BJ (cell line): ENCODE data around the gene LMO1. TPM values are rescaled to one million over a fixed set of nuclear protein-coding genes. Genes with fewer than 3 reads are reported as not detected.

Experiments used
- CTCF ChIA-PET: fragments of 350-600 bp; formaldehyde crosslinking; extraction: SDS; loops from one replicate; lab custom pipeline; 2021; ENCODE audit warnings: antibody characterized with exemption, inconsistent platforms; lab: Yijun Ruan, JAX
- POLR2A ChIA-PET: fragments of 300-600 bp; sonication (Branson Sonifier 250); formaldehyde crosslinking; extraction: SDS; loops from one replicate; lab custom pipeline; 2021; ENCODE audit warnings: antibody characterized with exemption; lab: Charles Lee
- DNase-seq: peaks from one replicate; pipeline ENCODE4 v3.0.0-alpha.2; 2011; ENCODE audit warnings: low read depth
- H3K27me3 ChIP-seq: 2 replicates; pipeline ENCODE4 v1.6.0; 2011; ENCODE audit warnings: low read length; ENCODE audit not compliant: control insufficient read depth, insufficient read depth
- H3K36me3 ChIP-seq: 2 replicates; pipeline ENCODE4 v1.5.1; 2011; ENCODE audit warnings: low read length; ENCODE audit not compliant: control insufficient read depth, insufficient read depth
- H3K4me3 ChIP-seq: 2 replicates; pipeline ENCODE4 v1.5.1; 2011; ENCODE audit warnings: low read depth, mild to moderate bottlenecking, control low read depth, low read length
- CTCF ChIP-seq: IDR thresholded peaks from 2 replicates; pipeline ENCODE4 v1.5.1; 2011; ENCODE audit warnings: low read depth, mild to moderate bottlenecking, control low read depth, inconsistent platforms, low read length, moderate library complexity; ENCODE audit not compliant: insufficient read depth
- polyA plus RNA-seq: library from polyadenylated mRNA; depleted of rRNA; stranded (reverse); fragments of >200 nt; gene quantifications from 2 replicates; pipeline ENCODE4 v1.2.3, GENCODE V29; 2011

Gene LMO1
- polyA plus RNA-seq, 1 experiment, result not detected

- DNase-seq, result no peak
- POLR2A ChIA-PET, result interaction anchor here (0.6 kb wide), 1 partner anchor 51 kb away, joined by 3 read pairs; no protein-coding TSS in a partner anchor
- peaks cover 2% of the 10 kb centered on the region; the same call in 1 of the 2 replicates for H3K27me3 ChIP-seq
- CTCF ChIA-PET, result interaction anchor here (0.6 to 2.8 kb wide), 6 partner anchors 14 to 345 kb away, joined by 3 to 9 read pairs (median 5); partner anchors contain the start of gene LMO1
- H3K36me3 ChIP-seq, result no peaks in the 10 kb centered on the region
- no peak for TF ChIP-seq CTCF
- no peak overlapping the region for H3K4me3 ChIP-seq
Measured at GRCh38 chr11:8217926-8218325, 45.8 kb downstream of the LMO1 start.

- Histone ChIP-seq H3K27me3 (peaks cover 2% of the 10 kb centered on the region; the same call in 1 of the 2 replicates), H3K4me3 (no peak overlapping the region), H3K36me3 (no peaks in the 10 kb centered on the region)
- ChIA-PET POLR2A (interaction anchor here (0.6 kb wide), 1 partner anchor 50 kb away, joined by 3 read pairs; no protein-coding TSS in a partner anchor), CTCF (interaction anchor here (1.4 to 1.6 kb wide), 4 partner anchors 13 to 346 kb away, joined by 4 to 7 read pairs (median 5); partner anchors contain the start of gene LMO1)
- DNase-seq, result no peak
- TF ChIP-seq CTCF, result no peak
Measured at GRCh38 chr11:8217136-8217535, 46.5 kb downstream of the LMO1 start.

- Histone ChIP-seq H3K4me3 (no peak overlapping the region), H3K36me3 (no peaks in the 10 kb centered on the region), H3K27me3 (peaks cover 4% of the 10 kb centered on the region)
- ChIA-PET POLR2A (no interaction called here), CTCF (no interaction called here)
- DNase-seq, result no peak
- TF ChIP-seq CTCF, result no peak
Measured at GRCh38 chr11:8213376-8213775, 50.3 kb downstream of the LMO1 start.

GRCh38 chr11:8209208-8209807 lies 54.4 kb downstream of the LMO1 start:
- Histone ChIP-seq H3K27me3 (peaks cover 2% of the 10 kb centered on the region; the same call in 1 of the 2 replicates), H3K4me3 (no peak overlapping the region), H3K36me3 (no peaks in the 10 kb centered on the region)
- DNase-seq, result no peak
- POLR2A ChIA-PET, result no interaction called here
- CTCF ChIA-PET, result interaction anchor here (2.8 kb wide), 1 partner anchor 16 kb away, joined by 11 read pairs; no protein-coding TSS in a partner anchor
- TF ChIP-seq CTCF, result peak; percentile 29; the same call in 1 of the 2 replicates

- no peak overlapping the region for H3K4me3 ChIP-seq
- ChIA-PET CTCF (interaction anchor here (0.7 to 2.8 kb wide), 6 partner anchors 12 to 360 kb away, joined by 3 to 11 read pairs (median 4); partner anchors contain the start of gene LMO1), POLR2A (no interaction called here)
- no peak for TF ChIP-seq CTCF
- DNase-seq, result no peak
- H3K36me3 ChIP-seq, result no peaks in the 10 kb centered on the region
- peaks cover 2% of the 10 kb centered on the region; the same call in 1 of the 2 replicates for H3K27me3 ChIP-seq
Measured at GRCh38 chr11:8207080-8208000, 56.3 kb downstream of the LMO1 start.
